Bronchial epithelial cell (primary cell): Measurements from ENCODE around the gene SFMBT2. TPM values are rescaled to one million over a fixed set of nuclear protein-coding genes. Genes with fewer than 3 reads are reported as not detected.

ENCODE experiments used
- DNase-seq: peaks from one replicate; pipeline ENCODE4 v3.0.0-alpha.2; 2010; ENCODE audit warnings: low read depth
- FAIRE-seq: peaks from 2 replicates; lab custom pipeline; 2011; peaks lifted over from hg19 to GRCh38; lab: Jason Lieb, UNC
- H3K27me3 ChIP-seq: 2 replicates; pipeline ENCODE4 v1.5.1; 2011; ENCODE audit warnings: low read length; ENCODE audit not compliant: control insufficient read depth, insufficient read depth
- H3K36me3 ChIP-seq: 2 replicates; pipeline ENCODE4 v1.5.1; 2011; ENCODE audit warnings: low read length; ENCODE audit not compliant: control insufficient read depth, insufficient read depth
- H3K4me3 ChIP-seq: 2 replicates; pipeline ENCODE4 v1.5.1; 2011; ENCODE audit warnings: mild to moderate bottlenecking, low read depth, low read length, control low read depth
- total RNA-seq: library from RNA; depleted of rRNA; stranded (reverse); fragments of >200 nt; gene quantifications from 2 replicates; pipeline ENCODE4 v1.2.1, GENCODE V29; 2014
- TF ChIP-seq, protein P1 (sequence below): IDR thresholded peaks from 2 replicates; pipeline ENCODE4 v1.5.1; 2011; ENCODE audit warnings: mild to moderate bottlenecking, moderate library complexity, low read length, control low read depth, inconsistent platforms; ENCODE audit not compliant: insufficient read depth, severe bottlenecking

Gene SFMBT2
- total RNA-seq, 1 donor from 2014 or later, result under 0.01 TPM

- H3K27me3 ChIP-seq, result no peaks in the 10 kb centered on the region
- TF ChIP-seq, protein P1, sequence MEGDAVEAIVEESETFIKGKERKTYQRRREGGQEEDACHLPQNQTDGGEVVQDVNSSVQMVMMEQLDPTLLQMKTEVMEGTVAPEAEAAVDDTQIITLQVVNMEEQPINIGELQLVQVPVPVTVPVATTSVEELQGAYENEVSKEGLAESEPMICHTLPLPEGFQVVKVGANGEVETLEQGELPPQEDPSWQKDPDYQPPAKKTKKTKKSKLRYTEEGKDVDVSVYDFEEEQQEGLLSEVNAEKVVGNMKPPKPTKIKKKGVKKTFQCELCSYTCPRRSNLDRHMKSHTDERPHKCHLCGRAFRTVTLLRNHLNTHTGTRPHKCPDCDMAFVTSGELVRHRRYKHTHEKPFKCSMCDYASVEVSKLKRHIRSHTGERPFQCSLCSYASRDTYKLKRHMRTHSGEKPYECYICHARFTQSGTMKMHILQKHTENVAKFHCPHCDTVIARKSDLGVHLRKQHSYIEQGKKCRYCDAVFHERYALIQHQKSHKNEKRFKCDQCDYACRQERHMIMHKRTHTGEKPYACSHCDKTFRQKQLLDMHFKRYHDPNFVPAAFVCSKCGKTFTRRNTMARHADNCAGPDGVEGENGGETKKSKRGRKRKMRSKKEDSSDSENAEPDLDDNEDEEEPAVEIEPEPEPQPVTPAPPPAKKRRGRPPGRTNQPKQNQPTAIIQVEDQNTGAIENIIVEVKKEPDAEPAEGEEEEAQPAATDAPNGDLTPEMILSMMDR, result no peak
- no peak for FAIRE-seq
These were observed 82.9 kb downstream of the SFMBT2 start for GRCh38 chr10:7327885-7328284.

GRCh38 chr10:7322623-7323022 is 88.2 kb downstream of the SFMBT2 start:
- no peak overlapping the region for H3K4me3 ChIP-seq
- no peaks in the 10 kb centered on the region for H3K27me3 ChIP-seq
- DNase-seq (no peak), FAIRE-seq (no peak)
- H3K36me3 ChIP-seq, result no peaks in the 10 kb centered on the region
- TF ChIP-seq, protein P1, result no peak

More at GRCh38 chr10:7327885-7328284, 82.9 kb downstream of the SFMBT2 start:
- DNase-seq, result no peak
- H3K4me3 ChIP-seq, result no peak overlapping the region
- no peaks in the 10 kb centered on the region for H3K36me3 ChIP-seq

GRCh38 chr10:7320072-7320471 is 90.8 kb downstream of the SFMBT2 start:
- FAIRE-seq (no peak), DNase-seq (no peak)
- Histone ChIP-seq H3K36me3 (no peaks in the 10 kb centered on the region), H3K4me3 (no peak overlapping the region), H3K27me3 (no peaks in the 10 kb centered on the region)
- TF ChIP-seq, protein P1, result no peak

DNA sequence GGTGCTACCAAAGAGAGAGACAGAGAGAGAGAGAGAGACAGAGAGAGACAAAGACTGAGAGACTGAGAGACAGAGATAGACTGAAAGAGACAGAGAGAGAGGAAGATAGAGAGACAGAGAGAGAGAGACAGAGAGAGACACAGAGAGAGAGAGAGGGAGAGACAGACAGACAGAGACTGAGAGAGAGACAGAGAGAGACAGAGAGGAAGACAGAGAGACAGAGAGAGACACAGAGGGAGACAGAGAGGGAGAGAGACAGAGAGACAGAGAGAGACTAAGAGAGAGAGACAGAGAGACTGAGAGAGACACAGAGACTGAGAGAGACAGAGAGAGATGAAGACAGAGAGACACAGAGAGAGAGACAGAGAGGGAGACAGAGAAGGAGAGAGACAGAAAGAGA is 91.2 kb downstream of the SFMBT2 start:
- TF ChIP-seq, protein P1, result no peak
- Histone ChIP-seq H3K4me3 (no peak overlapping the region), H3K27me3 (no peaks in the 10 kb centered on the region), H3K36me3 (no peaks in the 10 kb centered on the region)
- FAIRE-seq (no peak), DNase-seq (no peak)

- Histone ChIP-seq H3K36me3 (no peaks in the 10 kb centered on the region), H3K4me3 (no peak overlapping the region), H3K27me3 (no peaks in the 10 kb centered on the region)
- FAIRE-seq (no peak), DNase-seq (no peak)
- TF ChIP-seq, protein P1, result no peak
These were observed 92.0 kb downstream of the SFMBT2 start for GRCh38 chr10:7318836-7319235.

DNA sequence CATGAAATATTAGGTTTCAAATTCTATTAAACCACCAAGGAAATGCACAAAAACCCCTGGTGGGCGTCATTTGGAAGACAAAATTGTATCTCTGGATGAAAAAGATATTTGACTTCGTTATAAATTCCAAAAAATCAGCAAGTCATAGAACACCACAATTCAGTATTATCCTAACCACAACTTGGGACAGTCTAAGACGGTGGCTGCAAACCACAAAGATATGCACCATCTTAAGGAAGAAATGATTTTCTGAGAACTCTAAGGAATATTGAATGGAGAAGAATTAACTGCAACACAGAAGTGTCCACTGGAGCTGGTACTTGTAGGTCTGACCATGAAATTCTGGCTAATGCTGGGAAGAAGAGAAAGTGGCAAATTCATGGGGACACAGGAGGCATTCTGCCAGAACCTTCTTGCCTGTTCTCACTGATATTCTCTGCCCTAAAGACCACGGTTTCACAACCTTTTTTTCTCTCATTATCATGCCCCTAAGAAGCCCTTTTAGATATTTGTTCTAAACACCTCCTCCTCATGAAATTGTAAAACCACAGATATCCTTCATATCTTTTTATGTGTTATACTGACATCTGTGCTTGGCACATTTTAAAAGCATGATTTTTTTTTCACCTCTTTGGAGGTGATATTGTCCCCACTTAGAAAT is 92.9 kb downstream of the SFMBT2 start:
- Histone ChIP-seq H3K4me3 (no peak overlapping the region), H3K27me3 (no peaks in the 10 kb centered on the region), H3K36me3 (no peaks in the 10 kb centered on the region)
- no peak for DNase-seq
- no peak for FAIRE-seq
- TF ChIP-seq, protein P1, result no peak
